Vagina (tissue), 2 donors: ENCODE measurements around the gene UNC119.

Experiments used
- CTCF ChIP-seq, 3 experiments: fragments of 450-650 bp in 2 of 3; fragments of 200-600 bp in 1 of 3; sonication (generic) in 1 of 3; IDR thresholded peaks; one replicate each; pipeline ENCODE4 v1.5.1; 2017 to 2019; ENCODE audit warnings: antibody characterized with exemption in 3 of 3, mild to moderate bottlenecking in 2 of 3, moderate library complexity in 2 of 3
- POLR2A ChIP-seq, 2 donors: fragments of 450-650 bp; IDR thresholded peaks; one replicate each; pipeline ENCODE4 v1.6.1; 2017; ENCODE audit warnings: antibody characterized with exemption in 2 of 2, mild to moderate bottlenecking in 2 of 2, moderate library complexity in 2 of 2
- POLR2AphosphoS5 ChIP-seq, 2 donors: sonication (generic); formaldehyde crosslinking; IDR thresholded peaks; one replicate each; pipeline ENCODE4 v1.9.0; 2017; ENCODE audit warnings: antibody characterized with exemption in 2 of 2, mild to moderate bottlenecking in 2 of 2, low read depth in 1 of 2; ENCODE audit not compliant: insufficient read depth in 1 of 2

GRCh38 chr17:28513476-28513875, 38.9 kb downstream of the UNC119 start:
- no peak for TF ChIP-seq POLR2A (IDR thresholded peaks at IDR 0.05)
- no peak for TF ChIP-seq CTCF (IDR thresholded peaks at IDR 0.05)
- TF ChIP-seq POLR2AphosphoS5 (IDR thresholded peaks at IDR 0.05; ENCODE audit: insufficient read depth in 1 of 2, low read depth in 1 of 2), result no peak
